ENCODE results near the gene DIAPH3. TPM values are rescaled to one million over a fixed set of nuclear protein-coding genes. Genes with fewer than 3 reads are reported as not detected.
"Not testable (repeated sequence)": the region's sequence is repeated elsewhere in the genome, so short reads cannot be mapped to it uniquely, and the experiment has no call there.

The DIAPH3 gene
- total RNA-seq, 2 donors from 2014 or later = 0.83 to 2.6 TPM

DNA sequence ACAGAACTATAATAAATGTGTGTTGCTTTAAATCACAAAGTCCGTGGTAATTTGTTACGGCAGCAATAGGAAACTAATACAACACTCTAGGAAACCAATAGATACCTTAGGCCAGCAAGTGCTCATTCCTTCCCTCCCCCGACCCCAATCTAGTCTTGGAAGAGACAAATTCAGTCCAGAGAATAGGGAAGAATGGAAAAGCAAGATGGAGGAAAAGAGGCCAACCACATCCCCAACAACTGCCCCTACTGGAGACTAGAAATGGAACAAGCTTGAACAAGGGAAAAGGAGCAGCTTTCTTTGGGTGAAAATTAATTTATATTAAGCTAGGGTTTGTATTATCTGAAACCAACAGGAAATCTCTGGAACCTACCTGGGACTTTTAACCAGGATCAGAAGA lies 54.4 kb downstream of the DIAPH3 start:
- DNase-seq (ENCODE audit: low spot score) = no peak
- intact Hi-C loops (cut with DNase I) = no loop called here

GRCh38 chr13:60108589-60108988 lies 55.1 kb downstream of the DIAPH3 start:
- intact Hi-C loops (cut with DNase I) = no loop called here
- no peak for DNase-seq (ENCODE audit: low spot score)

GRCh38 chr13:60099631-60100420 lies 63.9 kb downstream of the DIAPH3 start:
- no peak for DNase-seq (ENCODE audit: low spot score)
- intact Hi-C loops (cut with DNase I) = no loop called here

GRCh38 chr13:60095300-60095699 lies 68.4 kb downstream of the DIAPH3 start:
- no peak for DNase-seq (ENCODE audit: low spot score)

DNA sequence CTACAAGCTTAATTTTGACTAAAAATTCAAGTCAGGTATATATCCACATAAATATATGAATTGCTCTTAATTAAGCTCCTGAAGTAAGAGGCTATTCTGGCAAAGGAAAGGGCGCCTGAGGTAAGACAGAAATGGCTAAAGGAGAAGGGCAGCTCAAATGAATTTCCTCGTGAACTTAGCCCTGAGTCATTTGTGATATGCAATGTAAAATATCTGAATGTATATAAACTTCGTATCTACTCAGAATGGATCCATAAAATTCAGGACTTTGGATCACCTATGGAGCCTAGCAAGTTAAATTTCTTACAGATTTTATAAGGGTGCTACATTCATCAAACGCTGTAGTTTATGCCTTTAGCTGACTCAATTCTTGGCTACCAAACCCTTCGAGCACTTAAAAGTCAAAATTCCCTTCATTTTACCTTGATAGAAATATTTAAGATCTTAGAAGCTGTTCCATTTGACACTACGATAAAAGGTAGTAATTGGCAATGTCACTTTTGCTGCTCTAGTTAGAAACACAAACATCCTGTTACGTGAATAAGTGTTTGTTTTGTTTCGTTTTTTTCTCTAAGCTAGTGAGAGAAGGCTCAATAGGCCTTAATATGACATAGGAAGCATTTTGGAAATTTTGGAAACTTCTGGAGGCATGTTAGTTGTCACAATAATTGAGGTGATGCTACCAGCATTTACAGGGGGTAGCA lies 69.2 kb downstream of the DIAPH3 start:
- DNase-seq (ENCODE audit: low spot score) = no peak
- intact Hi-C loops (cut with DNase I) = no loop called here

More at GRCh38 chr13:60095300-60095699, 68.4 kb downstream of the DIAPH3 start:
- intact Hi-C loops (cut with DNase I) = no loop called here

DNA sequence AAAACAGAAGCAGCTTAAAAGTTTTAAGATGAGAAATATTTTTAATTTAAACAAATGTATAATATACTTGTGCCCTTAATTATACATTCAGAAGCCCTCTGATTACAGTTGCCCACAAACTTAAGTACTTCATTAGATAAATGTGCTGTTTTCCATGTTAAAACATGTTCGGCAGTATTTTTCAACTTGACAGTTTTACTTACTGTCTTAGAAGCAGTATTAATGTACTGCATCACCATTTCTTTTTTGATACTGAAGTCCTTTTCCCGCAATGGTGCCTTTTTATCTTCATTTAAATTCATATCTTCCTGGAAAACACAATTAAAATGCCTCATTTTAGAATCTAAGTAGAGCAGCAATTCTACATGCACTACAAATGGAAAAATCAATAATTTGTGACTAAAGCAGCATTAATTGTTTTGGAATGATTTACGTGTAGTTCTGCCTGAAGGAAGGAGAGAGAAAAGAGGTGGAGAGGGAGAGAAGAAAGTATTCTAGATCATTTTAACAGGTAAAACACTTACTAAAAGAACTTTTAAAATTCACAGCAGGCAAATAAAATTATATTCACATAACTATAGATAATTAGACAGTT lies 70.2 kb downstream of the DIAPH3 start:
- no peak for DNase-seq (ENCODE audit: low spot score)
- intact Hi-C loops (cut with DNase I) = no loop called here

GRCh38 chr13:60091573-60091972 lies 72.2 kb downstream of the DIAPH3 start:
- intact Hi-C loops (cut with DNase I) = no loop called here
- DNase-seq (ENCODE audit: low spot score) = no peak

GRCh38 chr13:60090574-60090973 lies 73.2 kb downstream of the DIAPH3 start:
- intact Hi-C loops (cut with DNase I) = no loop called here
- no peak for DNase-seq (ENCODE audit: low spot score)

- intact Hi-C loops (cut with DNase I); DNase-seq (ENCODE audit: low spot score): not testable (repeated sequence)
Observed at GRCh38 chr13:60083780-60084179, 79.9 kb downstream of the DIAPH3 start.

DNA sequence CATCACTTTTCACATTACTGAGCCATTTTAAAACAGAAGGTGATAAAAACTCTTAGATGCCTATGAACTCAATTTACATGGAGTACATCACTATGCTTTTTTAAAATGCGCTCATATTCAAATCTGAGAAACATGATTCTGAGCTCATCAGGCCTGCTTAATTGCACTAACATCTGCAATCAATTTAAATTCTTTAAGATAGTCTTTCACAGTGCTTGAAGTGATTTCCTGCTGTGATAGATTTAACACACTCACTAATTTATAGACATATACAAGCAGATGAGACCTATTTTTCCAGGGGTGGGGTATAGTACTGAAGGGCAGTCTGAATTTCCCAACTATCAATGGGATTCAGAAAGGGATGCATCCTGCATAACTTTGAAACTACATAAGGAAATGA lies 82.9 kb downstream of the DIAPH3 start:
- DNase-seq (ENCODE audit: low spot score) = no peak
- intact Hi-C loops (cut with DNase I) = no loop called here

DNA sequence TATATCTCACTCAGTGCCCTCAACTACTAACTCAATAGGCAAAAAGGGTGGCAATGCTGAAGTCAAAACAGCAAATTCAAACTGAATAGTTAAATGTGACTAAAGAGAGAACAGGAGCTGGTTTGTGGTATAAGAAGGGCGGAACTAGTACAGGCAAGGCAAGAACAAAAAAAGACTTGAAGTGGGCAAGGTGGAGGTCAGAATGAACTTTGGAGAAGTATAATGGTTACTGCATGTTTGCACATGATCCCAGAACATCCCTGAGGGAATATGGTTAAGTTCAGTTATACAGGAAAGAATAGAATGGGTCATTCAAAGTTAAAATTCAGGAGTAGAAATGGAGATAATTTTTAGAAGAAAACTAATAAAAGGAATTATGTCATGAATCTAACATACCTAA lies 85.5 kb downstream of the DIAPH3 start:
- no peak for DNase-seq (ENCODE audit: low spot score)
- intact Hi-C loops (cut with DNase I) = no loop called here

GRCh38 chr13:60075850-60076249 lies 87.9 kb downstream of the DIAPH3 start:
- intact Hi-C loops (cut with DNase I) = no loop called here
- no peak for DNase-seq (ENCODE audit: low spot score)

GRCh38 chr13:60074397-60074796 lies 89.3 kb downstream of the DIAPH3 start:
- DNase-seq (ENCODE audit: low spot score) = no peak
- intact Hi-C loops (cut with DNase I) = no loop called here

GRCh38 chr13:60066226-60066625 lies 97.5 kb downstream of the DIAPH3 start:
- no peak for DNase-seq (ENCODE audit: low spot score)
- intact Hi-C loops (cut with DNase I) = no loop called here

DNA sequence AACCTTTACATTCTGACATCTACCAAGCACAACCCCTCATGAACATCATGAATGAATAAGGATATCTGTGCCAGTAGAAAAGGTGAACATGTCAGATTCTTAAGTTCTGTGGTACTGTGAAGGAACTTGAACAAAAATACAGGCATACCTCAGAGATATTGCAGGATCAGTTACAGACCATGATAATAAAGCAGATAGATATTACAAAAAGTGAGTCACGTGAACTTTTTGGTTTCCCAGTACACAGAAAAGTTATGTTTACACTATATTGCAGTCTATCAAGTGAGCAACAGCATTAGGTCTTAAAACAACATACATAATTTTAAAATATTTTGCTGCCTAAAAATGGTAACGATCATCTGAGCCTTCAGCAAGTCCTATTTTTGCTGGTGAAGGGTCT lies 101.2 kb downstream of the DIAPH3 start:
- intact Hi-C loops (cut with DNase I) = no loop called here
- DNase-seq (ENCODE audit: low spot score) = no peak

DNA sequence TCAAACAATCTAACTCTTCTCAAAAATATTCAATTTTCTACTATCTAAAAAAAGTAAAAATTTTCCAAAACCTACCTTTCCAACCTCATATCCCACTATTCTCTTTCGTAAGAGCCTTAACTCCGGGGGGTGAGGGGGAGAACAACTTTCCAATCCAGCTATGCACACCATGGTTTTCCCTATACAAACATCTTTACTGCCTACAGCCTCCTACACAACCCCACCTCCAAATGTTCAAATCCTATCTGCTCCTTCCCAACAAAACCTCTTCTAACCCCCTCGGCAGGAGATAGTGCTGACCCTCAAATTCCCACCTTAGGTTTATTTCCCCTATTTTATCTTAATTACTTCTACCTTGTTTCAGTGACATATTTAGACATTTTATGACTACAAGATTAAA lies 102.0 kb downstream of the DIAPH3 start:
- intact Hi-C loops (cut with DNase I) = no loop called here
- no peak for DNase-seq (ENCODE audit: low spot score)

- intact Hi-C loops (cut with DNase I) = no loop called here
Observed at GRCh38 chr13:60051754-60052285, 111.9 kb downstream of the DIAPH3 start.

GRCh38 chr13:60048353-60048752 lies 115.4 kb downstream of the DIAPH3 start:
- DNase-seq (ENCODE audit: low spot score); intact Hi-C loops (cut with DNase I): not testable (repeated sequence)

More at GRCh38 chr13:60051754-60052285, 111.9 kb downstream of the DIAPH3 start:
- no peak for DNase-seq (ENCODE audit: low spot score)

- intact Hi-C loops (cut with DNase I) = no loop called here
- no peak for DNase-seq (ENCODE audit: low spot score)
Observed at GRCh38 chr13:60047918-60048317, 115.8 kb downstream of the DIAPH3 start.

DNA sequence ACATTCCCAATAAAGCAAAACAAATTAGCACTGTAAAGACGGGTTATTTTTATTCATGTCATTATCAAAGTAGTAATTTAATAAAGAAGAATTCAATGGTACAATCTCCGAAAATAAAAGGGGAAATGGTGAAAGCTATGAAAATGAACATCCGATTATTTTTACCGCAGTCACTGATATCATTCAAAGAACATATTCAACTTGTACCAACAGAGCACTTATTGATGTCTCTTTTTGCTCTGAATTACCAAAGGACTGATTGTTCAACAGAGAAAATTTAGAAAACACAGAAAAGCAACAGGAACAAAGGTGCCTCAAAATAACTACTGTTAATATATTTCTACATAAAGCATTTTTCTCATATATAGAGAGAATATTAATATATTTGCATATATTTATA lies 119.4 kb downstream of the DIAPH3 start:
- intact Hi-C loops (cut with DNase I) = loop anchor here in 1 of 2 donors (5.0 kb wide), 1 partner anchor 1178 kb away; no protein-coding TSS in a partner anchor

More for the DNA sequence above, 119.4 kb downstream of the DIAPH3 start:
- DNase-seq (ENCODE audit: low spot score) = no peak
